HL-60/S4 treated with retinoic acid at 250 ng/mL for 4 days and 3 days (cell line): ENCODE data around the gene CADM1.

Experiments
- in situ Hi-C: fragments of 300-500 bp; cut with MboI; formaldehyde crosslinking; loops from 2 replicates; pipeline ENCODE4 v1.7.0; 2022; ENCODE audit warnings: low sequenced_read_pairs

CADM1 gene

GRCh38 chr11:115291325-115291724, 212.9 kb downstream of the CADM1 start:
- in situ Hi-C loops, result no loop called here

- in situ Hi-C loops, result no loop called here
Observed at GRCh38 chr11:115290893-115291292, 213.3 kb downstream of the CADM1 start.

DNA sequence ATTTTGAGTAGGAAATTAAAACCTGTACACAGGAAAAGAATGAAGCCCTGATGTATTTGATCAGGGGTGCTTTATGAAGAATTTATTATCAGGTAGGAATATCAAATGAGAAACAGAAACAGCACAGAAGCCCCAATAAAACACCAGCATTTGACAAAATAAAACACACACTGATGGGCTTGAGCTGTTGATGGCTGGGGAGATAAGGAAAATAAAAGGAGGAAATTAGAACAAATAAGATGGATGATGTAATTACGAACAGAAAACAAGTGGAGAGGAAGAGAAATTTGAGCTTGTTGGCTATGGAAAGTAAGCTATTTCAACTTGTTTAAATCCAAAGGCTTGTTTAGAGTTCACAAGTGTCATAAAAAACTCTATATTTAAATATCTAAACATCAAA, 213.7 kb downstream of the CADM1 start:
- in situ Hi-C loops, result no loop called here

DNA sequence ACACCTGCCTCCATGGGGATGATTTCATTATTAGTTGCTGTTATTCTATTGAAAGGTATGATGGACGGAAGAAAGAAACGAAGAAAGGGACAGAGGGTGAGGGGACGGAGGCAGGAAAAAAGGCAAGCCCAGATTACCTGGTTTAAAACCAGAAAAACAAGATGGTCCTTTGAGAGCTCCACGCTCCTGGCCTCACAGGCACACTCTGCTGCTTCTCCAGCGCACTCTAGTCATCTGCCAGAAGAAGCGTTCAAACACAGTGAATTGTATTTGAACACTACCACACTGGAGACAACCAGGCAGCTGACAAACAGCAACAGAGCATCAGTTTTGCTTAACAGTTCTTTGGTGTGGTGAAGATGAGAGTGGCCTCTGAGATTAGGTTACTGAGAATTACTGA, 216.9 kb downstream of the CADM1 start:
- in situ Hi-C loops, result no loop called here

DNA sequence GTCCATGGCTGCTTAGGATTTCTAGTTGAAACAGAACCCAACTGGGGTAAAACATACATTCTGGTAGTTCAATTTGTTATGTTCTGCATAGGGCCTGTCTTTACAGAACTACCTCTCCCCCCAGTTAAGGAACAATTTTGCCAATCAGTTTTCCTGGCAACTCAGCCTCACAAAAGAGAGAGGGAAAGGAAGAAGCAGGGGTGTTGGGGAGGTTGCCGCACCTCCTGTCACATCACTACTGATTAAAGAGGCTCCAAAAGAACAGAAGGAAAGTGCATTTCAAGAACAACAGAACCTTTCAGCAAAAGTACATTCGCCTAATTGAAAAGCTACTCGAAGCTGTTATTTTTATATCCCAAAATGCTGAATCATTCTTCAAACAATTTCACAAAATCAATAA, 217.6 kb downstream of the CADM1 start:
- in situ Hi-C loops, result no loop called here

DNA sequence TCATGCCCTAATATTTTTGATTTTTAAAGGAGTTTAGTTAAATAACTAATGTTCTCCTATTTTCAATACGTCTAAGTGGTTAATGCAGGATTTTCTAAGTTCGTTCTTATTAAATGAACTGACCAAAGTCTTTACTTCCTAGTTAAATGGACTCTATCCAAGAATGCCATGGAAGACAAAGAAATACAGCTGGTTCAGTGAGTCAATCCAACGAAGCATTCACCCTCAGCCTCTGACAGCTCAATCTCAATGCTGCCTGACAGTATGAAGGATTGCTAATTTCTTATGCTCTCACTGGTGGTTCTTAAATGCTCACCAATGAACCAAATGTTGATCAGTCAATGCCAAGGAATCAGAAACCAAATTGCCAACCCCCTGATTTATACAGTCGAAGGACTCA, 219.4 kb downstream of the CADM1 start:
- in situ Hi-C loops, result no loop called here

GRCh38 chr11:115282923-115283322, 221.3 kb downstream of the CADM1 start:
- in situ Hi-C loops, result no loop called here

- in situ Hi-C loops, result no loop called here
Observed at GRCh38 chr11:115280775-115281174, 223.4 kb downstream of the CADM1 start.

- in situ Hi-C loops, result no loop called here
Observed at GRCh38 chr11:115279813-115280761, 224.1 kb downstream of the CADM1 start.

- in situ Hi-C loops, result no loop called here
Observed at GRCh38 chr11:115276799-115277198, 227.4 kb downstream of the CADM1 start.

DNA sequence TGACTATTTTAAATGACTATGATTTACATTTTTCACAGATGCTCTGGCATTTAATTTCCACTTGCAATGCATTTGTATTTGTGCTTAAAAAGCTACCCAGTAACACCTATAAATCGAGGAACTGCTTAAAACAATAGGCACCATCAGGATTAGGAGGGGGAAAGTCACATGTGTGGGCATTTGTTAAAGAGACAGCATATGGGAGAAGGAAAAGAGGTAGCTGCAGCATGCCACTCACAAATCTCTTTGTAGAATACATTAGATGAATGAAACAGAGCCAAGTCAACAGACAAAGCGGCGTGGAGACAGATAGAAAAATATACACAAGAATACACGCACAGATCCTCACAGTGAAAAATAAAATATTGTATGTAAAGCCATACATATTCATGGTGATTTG, 228.0 kb downstream of the CADM1 start:
- in situ Hi-C loops, result no loop called here

DNA sequence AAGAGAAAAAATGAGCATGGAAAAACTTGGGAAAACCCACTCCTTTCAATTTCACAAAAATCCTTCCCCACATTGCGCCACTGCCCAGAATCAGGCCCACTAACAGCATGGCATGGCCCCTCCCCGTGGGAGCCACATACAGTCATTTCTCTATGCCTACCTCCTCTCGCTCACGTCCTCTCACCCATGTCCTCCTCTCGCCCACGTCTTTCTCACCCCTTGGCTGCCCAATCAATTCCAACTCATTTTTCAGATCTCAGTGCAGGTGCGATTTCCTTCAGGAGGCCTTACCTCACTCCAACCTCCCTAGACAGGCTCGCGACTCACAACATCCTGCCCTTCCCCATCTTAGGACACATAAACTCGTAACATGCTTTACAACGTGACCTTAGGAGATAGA, 229.2 kb downstream of the CADM1 start:
- in situ Hi-C loops, result no loop called here

- in situ Hi-C loops, result no loop called here
Observed at GRCh38 chr11:115272925-115273324, 231.3 kb downstream of the CADM1 start.

DNA sequence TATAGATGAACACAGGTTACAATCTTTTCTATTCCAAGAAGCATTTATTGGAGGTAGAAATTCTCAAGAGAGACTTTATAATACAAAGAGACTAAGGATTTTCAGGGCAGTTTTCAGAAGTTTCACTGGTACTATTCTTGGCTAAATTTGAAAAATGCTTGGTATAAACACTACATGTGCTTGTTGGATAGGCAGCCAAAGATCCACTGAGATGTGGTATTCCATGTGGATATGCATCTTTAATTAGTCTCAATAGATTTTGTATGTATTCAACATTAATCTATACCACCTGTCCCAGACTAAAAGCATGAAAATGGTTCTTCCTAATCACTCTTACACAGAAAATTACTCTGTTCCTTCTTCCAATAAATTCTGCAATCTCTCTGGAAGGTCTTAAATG, 232.6 kb downstream of the CADM1 start:
- in situ Hi-C loops, result no loop called here

DNA sequence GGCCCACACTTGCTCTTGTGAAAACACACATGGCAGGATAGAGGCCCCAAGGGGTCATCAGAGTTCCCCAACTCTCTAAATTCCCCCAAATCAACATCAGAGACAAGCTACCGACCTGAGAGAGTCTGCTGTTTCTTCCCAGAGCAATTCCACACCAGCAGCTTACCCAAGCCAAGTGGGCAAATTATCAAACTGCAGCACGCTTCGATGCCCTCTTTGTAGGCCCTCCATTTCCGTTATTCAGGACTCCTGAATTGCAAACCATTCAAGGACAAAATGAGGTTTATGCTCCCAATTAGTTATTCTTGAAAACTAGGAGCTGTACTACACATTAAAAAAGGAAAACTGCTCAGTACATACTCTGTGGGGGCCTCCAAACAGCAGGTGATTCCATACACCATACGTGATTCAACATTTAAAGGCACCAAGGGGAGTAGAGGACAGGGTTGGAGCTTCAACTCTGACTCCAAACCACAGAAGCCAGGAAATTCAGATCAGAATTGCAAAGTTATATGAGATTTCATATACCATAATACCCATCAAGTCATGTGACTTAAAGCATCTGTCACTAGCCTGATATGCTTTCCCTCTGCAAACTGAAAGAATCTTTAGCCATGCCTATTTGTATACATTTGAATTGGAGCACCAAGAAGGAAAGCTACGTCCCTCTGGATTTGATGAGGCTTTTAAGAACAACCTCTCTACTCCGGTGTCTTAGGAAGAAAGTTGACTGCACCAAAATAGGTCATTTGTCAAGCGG, 234.8 kb downstream of the CADM1 start:
- in situ Hi-C loops, result no loop called here

GRCh38 chr11:115267871-115268270, 236.3 kb downstream of the CADM1 start:
- in situ Hi-C loops, result no loop called here

- in situ Hi-C loops, result no loop called here
Observed at GRCh38 chr11:115267238-115267781, 236.9 kb downstream of the CADM1 start.

- in situ Hi-C loops, result no loop called here
Observed at GRCh38 chr11:115266066-115266639, 238.1 kb downstream of the CADM1 start.

DNA sequence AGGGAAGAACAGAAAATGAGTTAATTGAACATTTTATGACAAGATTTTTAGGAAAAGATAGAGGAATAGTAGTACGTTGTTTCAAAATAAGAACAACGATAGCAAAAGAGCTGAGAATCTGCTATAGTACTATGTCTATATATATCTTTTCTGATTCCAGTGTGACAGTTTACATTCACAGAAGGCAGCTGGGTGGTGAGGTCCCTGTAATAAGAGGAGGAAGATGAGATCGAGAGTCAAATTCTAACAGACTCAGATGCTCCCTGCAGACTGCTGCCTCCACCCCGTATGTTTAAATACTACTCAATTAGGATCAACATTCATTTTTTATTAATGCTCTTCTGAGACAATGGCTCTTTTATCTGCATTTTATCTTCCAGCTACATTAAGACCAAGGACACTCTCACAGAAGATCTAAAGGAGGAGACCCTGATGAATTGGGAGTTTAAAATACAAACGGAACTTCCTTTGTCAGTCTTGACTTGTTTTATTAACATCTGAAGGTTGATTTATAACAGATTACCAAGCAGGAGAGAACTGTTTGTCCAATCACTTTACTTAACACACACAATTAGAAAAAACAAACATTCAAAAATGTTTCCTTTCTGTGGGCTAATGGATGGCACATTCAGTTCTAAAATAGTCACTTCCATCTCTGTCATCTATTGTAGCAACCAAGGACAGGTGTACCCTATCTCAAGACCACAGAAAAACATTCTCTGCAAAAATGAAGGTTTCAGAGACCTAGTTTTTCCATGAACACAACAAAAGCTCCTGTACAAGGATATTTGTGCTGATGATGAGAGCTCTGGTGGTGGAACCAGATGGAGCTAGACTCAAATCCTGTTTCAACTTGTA, 240.2 kb downstream of the CADM1 start:
- in situ Hi-C loops, result no loop called here

DNA sequence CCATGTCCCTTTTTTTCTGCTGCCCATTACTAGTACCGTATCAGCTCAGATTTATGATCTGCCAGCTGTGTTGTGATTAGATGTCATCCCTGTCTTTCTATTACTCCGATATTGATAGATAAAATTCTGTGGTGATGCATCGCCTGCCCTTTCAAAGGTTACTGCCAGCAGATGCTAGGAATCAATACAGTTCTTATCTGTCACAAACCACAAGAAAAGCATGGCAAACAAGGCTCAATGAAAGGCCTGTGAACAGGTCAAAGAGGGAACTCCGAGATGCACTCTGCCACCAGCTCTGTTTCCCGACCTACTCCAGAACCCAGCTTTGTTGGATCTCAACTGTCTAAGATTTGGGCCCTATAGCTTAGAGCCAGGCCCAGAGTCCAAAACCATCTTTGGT, 246.0 kb downstream of the CADM1 start:
- in situ Hi-C loops, result no loop called here
